H4 (cell line): ENCODE measurements around the gene ARPC1B. TPM values are rescaled to one million over a fixed set of nuclear protein-coding genes. Genes with fewer than 3 reads are reported as not detected.
"Not testable (repeated sequence)": the region's sequence is repeated elsewhere in the genome, so short reads cannot be mapped to it uniquely, and the experiment has no call there.

ENCODE experiments used
- DNase-seq: peaks from one replicate; pipeline ENCODE4 v3.0.0-alpha.2; 2015; ENCODE audit warnings: low spot score
- total RNA-seq: library from RNA; depleted of rRNA; stranded (reverse); fragments of >200 nt; shearing (Covaris generic); gene quantifications from 2 replicates; pipeline ENCODE4 v1.2.3, GENCODE V29; 2014; rRNA removed

The ARPC1B gene
- total RNA-seq, result 495 and 596 TPM in 2 replicates

DNA sequence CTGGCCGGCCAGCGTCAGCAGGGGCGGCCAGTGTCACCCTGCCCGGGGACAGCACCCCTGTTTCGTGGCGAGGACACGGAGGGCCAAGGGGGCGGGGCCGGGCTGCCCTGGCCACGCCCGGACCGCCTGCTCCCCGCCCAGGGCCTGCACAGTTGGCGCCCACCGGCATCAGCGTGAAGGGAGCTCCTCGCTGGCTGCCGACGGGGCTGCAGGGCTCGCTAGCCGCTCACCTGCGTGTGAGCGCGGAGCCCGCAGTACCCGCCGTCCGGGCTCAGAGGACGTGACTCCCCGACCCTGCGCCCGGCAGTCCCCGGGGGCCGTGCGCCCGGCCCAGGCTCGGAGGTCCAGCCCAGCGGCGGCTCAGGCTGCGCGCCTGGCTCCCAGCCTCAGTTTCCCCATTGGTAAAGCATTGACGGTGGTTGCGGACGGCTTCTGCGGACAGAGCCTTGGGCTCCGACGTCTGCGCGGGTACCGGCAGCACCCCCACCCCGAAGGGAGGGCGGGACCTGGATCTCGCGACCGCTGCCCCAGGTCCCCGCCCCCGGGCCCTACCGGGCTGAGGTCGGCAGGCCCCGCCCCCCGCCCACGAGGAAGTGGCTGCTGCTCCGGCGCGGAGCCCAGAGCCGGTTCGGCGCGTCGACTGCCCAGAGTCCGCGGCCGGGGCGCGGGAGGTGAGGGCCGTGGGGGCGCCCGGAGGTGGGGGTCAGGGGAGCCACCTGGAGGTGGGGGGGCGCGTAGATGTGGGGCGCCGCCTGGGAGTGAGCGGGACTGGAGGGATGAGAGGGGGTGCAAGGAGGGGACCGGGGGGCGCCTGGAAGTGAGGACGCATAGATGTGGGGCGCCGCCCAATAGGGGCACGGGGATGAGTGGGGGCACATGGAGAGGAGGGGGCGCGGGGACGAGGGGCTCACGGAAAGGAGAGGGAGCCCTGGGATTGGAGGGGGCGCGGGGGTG lies at the start of gene ARPC1B:
Gene ARPC1B (plus strand): TSS at position 620 of the 954 bp plus-strand sequence. CDS start 10,985 bp downstream, outside the sequence.
- DNase-seq, result peak; percentile 62

DNA sequence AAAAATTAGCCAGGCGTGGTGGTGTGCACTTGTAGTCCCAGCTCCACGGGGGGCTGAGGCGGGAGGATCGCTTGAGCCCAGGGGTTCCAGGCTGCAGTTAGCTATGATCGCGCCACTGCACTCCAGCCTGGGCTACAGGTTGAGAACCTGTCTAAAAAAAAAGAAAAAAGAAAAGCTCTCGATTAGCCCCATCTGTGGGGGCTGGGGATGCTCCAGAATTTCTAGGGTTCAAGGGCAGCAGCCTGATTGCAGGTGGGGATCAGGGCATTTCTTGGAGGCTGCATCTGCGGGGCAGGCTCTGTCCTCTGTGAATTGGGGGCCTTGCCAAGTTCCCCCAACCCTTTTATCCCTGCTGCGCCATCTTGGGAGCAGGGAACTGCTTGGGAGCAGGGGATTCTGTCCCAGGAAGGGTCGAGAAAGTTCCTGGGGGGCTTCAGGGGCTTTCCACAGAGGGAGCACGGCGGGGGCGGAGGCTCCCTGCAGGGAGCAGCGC lies 49.5 kb upstream of the ARPC1B start:
- DNase-seq, result no peak

DNA sequence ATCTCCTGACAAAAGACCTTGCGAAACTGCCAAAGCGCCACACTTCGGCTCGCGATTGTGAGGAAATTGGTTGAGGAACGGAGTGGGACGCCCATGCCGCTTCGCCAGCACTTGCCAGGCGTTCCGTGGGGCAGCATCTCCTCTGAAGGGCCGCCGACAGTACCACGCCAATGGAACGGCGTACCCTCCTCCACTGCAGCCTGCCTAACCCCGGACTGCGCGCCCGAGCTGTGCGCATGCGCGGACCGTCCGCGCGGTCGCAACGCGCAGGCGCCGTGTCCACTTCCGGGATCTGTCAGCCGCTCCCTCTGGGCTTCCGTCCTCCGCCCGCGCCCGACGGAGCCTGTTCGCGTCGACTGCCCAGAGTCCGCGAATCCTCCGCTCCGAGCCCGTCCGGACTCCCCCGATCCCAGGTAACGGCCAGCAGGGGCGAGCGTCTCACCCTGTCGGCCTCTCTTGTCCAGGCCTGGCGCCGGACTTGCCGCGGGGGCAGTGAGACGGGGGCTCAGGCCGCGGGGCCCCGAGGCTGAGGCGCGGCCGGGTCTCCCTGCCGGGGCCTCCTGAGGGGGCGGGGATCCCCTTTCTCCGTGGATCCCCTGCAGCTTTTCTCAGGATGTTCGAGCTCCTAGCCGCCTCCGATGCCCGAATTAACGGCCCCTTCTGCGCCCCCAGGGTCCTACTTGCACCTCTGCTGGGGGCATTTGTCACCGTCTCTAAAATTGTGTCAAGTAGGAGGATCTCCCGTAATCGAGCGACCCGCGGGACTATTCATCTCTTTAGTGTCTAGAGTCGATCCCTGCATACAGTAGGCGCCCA lies 48.7 kb upstream of the ARPC1B start, which contains the start of gene ARPC1A:
Gene ARPC1A (plus strand): TSS at position 307 of the 816 bp plus-strand sequence. CDS start 7,456 bp downstream, outside the sequence.
- peak; percentile 91 for DNase-seq

DNA sequence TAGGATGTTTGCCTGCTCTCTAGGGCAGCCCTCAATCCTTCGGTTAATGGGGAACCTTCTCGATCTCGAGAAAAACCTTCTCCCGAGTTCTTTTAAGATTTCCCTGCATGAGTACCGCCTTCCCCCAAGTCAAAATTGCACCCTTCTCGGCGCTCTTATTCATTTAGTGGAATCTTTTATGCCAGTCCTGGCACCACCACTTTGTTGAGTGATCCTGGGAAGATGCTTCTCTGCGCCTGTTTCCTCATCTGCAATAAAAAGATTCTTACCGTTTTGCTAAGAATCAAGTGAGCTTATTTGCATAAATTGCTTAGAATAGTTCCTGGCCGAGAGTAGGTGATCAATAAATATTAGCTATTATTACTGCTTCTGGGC lies 48.1 kb upstream of the ARPC1B start:
- DNase-seq, result no peak

DNA sequence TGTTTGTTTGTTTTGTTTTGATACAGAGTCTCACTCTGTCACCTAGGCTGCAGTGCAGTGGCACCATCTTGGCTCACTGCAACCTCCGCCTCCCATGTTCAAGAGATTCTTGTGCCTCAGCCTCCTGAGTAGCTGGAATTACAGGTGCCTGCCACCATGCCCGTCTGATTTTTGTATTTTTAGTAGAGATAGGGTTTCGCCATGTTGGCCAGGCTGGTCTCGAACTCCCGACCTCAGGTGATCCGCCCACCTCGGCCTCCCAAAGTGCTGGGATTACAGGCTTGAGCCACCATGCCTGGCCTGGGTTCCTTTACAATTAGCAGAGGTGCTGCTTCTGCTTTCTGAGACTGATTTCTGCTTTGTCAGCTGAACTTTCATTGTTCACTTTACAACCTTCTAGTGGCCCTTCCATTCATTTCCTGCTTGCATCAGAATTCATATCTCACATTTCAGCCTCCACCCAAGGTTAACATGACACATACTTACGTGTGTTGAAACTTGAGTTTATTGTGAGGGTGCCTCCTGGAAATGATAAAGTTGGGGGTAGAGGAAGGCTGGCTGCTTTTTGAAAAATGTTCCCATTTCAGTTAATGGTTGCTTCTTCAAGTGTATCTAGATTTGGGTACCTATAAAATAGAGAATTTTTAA lies 44.1 kb upstream of the ARPC1B start:
- DNase-seq, result peak; percentile 72

DNA sequence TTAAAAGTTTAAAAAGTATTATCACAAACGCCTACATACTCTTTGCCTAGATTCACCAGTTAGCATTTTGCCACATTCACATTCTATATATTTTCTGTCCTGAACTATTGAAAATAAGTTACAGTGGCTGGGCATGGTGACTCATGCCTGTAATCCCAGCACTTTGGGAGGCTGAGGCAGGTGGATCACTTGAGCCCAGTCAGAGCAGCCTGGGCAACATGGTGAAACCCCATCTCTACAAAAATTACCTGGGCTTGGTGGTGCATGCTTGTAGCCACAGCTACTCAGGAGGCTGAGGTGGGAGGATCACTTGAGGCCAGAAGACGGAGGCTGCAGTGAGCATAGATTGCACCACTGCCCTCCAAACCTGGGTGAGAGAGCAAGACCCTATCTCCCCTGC lies 43.5 kb upstream of the ARPC1B start:
- DNase-seq, result no peak

DNA sequence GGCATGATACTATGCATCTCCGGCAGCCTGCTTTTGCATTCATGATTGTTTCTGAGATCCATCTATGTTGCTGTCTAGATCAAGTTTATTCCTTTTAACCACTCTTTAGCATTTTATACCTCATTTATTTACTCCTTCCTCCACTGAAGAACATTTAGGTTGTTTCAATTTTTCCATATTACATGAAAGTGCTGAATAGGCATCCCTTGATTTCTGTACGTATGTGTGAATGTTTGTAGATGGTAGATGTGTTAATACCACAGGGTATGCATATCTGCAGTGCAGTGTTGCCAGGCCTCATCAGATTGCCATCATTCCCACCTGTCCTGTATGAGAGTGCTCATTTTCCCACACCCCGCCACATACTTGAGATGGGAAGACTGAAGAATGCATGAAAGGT lies 34.9 kb upstream of the ARPC1B start:
- DNase-seq, result no peak

DNA sequence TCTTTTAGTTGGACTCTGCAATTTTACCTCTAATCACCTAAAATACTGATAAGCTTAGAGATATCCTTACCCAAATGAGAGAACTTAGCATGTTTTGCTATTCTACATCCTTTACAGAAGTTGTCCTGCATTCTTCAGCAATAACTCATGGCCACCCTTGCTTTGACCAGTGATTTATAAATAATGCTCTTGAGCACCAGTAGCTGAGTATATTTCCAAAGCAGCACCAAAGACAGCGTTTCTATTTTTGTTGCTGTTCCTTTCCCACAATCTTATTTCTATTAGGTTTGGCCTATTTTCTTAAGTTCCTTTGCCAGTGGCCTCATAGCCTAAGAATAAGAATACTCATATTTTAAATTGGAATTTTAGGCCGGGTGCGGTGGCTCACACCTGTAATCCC lies 33.9 kb upstream of the ARPC1B start:
- DNase-seq, result no peak

DNA sequence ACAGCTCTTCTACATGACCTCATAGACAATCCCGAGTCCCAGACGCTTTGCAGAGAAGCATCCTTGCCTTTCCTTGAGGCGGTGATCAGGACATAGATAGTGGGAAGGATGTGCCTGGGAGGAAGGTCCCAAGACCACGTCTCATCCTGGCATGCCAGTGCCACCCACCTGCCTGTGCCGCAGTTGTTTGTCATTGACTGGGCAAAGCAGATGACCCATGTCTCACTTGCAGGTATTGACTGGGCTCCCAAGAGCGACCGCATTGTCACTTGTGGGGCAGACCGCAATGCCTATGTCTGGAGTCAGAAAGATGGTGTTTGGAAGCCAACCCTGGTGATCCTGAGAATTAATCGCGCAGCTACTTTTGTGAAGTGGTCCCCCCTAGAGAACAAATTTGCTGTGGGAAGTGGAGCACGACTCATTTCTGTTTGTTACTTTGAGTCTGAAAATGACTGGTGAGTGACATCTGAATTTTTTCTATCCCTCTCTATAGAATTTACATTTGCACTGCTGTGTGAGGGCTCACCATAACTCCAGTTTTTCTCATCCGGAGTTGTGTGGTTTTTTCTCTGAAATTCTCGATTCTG lies 30.4 kb upstream of the ARPC1B start:
- DNase-seq, result no peak

DNA sequence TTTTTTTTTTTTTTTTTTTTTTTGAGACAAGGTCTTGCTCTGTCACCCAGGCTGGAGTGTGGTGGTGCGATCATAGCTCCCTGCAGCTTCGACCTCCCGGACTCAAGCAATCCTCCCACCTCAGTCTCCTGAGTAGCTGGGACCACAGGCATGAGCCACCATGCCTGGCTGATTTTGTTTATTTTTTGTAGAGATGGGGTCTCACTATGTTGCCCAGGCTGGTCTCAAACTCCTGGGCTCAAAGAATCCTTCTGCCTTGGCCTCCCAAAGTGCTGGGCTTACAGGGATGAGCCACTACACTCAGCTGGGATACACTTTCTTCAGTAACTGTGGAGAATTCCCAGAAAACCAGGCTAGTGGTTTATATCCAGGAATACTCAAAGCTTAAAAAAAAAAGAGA lies 23.9 kb upstream of the ARPC1B start:
- not testable (repeated sequence) for DNase-seq

DNA sequence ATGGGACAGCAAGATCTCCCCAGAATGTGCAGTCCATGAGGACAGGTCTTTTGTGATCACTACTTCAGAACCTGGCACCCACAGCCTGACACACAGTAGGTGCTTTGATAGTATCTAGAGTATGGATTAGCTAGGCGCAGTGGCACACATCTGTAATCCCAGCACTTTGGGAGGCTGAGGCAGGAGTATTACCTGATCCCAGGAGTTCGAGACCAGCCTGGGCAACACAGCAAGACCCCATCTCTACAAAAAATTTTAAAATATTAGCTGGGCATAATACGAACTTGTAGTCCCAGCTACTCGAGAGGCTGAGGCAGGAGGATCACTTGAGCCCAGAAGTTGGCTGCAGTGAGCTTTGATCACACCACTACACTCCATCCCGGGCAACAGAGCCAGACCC lies 22.3 kb upstream of the ARPC1B start:
- no peak for DNase-seq

DNA sequence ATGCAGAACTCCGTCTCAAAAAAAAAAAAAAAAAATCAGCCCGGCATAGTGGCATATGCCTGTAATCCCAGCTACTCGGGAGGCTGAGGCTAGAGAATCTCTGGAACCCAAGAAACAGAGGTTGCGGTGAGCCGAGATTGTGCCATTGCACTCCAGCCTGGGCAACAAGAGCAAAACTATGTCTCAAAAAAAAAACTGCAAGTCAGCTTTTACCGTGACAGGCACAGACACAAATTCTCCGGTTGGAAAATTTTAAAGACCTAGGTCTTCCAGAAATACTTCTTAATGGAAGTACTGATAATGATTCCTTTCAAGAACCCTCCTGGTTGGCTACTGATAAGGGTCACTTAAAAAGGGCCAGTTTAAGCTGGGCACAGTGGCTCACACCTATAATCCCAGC lies 19.4 kb upstream of the ARPC1B start:
- DNase-seq, result no peak

DNA sequence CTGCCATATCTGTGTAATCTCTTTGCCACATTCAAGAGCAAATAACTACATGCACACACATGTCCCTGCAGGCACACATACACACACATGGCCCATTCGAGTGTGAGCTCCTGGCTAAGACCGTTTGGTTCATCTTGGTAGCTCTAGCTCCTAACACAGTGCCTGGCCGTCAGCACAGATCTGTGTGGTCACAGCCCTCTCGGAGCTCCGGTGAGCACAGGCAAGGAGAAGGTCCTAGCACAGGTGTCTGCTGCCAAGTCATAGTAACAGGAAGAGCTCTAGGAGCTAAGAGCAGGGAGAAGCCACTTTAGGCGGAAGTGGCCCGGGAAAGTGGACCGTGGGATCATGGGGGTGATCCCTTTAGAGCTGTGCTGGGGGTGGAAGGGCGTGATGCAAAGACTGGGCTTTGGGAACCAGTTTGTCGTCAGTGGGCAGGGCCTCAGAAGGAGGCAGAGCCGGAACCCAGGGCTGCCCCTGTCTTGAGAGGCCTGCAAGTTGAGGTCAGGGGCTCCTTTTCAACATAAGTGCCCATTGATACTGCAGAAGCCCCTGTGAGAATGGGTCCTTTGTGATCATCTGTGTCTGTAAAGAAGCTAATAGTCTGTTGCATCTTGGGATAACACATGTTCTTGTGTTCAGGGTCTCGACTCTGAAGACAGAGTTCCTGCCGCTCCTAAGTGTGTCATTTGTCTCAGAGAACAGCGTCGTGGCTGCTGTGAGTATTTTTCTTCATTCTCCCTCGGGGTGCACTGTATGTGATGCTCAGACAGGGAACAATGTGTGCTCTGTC lies 16.6 kb upstream of the ARPC1B start:
- DNase-seq, result no peak

DNA sequence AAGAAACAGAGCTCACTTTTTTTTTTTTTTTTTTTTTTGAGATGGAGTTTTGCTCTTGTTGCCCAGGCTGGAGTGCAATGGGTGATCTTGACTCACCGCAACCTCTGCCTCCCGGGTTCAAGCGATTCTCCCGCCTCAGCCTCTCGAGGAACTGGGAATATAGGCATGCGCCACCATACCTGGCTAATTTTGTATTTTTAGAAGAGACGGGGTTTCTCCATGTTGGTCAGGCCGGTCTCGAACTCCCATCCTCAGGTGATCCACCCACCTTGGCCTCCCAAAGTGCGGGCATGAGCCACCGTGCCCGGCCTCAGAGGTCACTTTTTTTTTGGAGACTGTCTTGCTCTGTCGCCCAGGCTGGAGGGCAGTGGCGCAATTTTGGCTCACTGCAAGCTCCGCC lies 16.0 kb upstream of the ARPC1B start:
- not testable (repeated sequence) for DNase-seq

DNA sequence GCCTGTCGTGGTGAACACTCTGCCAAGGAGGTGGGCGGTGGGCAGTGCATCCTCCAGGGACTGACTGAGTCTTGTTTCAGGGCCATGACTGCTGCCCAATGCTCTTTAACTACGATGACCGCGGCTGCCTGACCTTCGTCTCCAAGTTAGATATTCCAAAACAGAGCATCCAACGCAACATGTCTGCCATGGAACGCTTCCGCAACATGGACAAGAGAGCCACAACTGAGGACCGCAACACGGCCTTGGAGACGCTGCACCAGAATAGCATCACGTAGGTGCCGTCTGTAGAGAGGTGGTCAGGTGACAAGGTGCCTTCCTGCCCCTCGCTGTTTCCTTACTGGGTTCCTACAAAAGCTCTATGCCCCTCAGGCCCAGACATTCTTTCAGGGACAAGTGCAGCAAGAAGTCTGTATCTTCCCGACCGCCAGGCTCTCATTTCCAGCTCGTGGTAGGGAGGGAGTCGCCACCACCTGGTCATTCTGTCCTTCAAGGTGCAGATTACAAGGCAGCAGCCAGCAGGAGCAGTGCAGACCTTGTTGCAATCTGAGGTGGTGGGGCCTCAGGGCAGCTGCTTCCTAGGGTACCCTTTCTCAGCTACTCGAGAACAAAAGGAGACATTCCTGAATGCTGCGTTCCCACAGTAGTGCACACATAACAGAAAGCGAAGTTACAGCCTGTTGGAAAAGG lies 14.9 kb upstream of the ARPC1B start:
- DNase-seq, result no peak

DNA sequence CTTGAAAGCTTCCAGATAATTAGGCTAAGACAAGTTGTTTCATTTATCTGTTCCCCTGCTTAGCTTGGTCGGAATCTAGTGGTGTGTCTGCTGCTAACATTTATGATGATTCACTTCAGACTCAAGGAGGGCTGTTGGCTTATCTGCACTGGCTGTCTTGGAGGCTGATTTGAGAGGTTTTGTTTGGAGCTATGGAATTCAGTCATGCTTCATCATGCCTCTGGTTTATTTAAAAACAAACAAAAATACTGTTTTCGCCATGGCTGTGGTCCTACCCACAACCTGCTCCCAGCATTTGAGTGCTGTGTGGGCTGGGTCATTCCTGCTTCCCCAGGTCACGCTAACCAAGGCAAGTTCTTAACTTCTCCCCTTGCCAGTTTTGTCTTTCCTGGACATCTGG lies 11.7 kb upstream of the ARPC1B start:
- DNase-seq, result peak; percentile 80

DNA sequence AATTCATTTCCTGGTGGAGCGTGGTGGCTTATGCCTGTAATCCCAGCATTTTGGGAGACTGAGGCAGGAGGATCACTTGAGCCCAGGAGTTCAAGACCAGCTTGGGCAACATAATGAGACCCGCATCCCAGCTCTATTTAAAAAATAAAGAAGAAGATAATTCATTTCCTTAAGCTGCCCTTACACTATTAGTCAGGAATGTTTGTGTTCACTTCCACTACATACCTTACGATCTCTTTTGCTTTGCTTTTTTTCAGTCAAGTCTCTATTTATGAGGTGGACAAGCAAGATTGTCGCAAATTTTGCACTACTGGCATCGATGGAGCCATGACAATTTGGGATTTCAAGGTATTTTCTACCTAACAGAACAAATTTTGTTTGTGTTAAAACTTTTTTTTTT lies 11.2 kb upstream of the ARPC1B start:
- DNase-seq, result no peak

DNA sequence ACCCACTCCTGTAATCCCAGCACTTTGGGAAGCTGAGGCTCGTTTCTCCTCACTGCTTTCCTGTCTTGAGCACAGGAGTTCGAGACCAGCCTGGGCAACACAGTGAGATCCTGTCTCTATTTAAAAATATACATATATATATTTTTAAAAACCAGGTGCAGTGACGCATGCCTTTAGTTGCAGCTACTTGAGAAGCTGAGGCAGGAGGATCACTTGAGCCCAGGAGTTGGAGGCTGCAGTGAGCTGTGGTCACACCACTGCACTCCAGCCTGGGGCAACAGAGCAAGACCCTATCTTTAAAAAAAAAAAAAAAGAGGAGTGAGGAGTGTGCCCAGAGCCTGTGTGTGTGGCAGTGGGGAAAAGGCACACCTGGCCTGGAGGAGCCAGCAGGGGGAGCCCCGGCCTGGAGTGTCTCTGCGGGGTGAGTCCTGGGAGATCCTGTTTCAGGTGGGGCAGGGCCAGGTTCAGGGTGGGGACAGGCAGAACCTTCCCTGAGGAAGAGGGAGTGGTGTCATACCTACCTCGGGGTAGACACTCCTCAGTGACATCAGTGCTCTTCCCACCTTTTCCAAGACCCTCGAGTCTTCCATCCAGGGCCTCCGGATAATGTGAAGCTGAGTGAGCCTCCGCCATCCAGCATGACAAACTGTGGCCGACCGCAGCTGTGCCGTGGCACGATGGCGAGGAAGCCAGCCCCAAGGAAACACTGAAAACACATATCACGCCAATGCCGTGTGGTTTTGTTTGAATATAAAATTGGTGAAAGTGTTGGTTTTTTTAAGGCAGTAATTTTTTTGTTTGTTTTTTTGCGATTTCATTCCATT lies 9.0 kb upstream of the ARPC1B start:
- DNase-seq, result no peak

DNA sequence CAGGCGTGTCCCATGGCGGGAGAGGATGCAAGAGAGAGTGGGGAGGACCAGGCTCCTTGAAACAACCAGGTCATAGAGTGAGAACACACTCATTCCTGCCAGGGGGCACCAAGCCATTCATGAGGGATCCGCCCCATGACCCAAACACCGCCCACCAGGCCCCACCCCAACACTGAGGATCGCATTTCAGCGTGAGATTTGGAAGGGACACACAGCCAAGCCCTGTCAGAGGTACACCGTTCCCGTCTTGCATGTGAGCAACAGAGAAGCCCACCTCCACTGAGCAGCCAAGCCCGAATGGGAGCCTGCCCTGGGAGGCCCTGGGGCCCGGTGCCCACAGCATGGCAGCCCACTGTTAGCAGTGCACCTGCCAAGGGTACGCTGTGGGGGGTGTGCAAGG lies 7.9 kb upstream of the ARPC1B start:
- DNase-seq, result no peak
